Coronary artery (tissue), 2 donors: Measurements from ENCODE around the gene GPC2.

Experiments used
- DNase-seq: peaks from one replicate; pipeline ENCODE4 v3.0.0-alpha.2; 2017; ENCODE audit warnings: low spot score
- H3K27ac ChIP-seq, 2 donors: fragments of 200-600 bp; sonication (generic); one replicate each; pipeline ENCODE4 v1.5.1; 2016 to 2019
- H3K4me3 ChIP-seq: fragments of 200-600 bp; sonication (generic); 2 replicates; pipeline ENCODE4 v1.5.1; 2016; ENCODE audit warnings: mild to moderate bottlenecking, moderate library complexity
- TF ChIP-seq, protein P1 (sequence below): fragments of 200-600 bp; sonication (generic); IDR thresholded peaks from one replicate; pipeline ENCODE4 v1.5.1; 2019; ENCODE audit warnings: antibody characterized with exemption

GPC2 gene

DNA sequence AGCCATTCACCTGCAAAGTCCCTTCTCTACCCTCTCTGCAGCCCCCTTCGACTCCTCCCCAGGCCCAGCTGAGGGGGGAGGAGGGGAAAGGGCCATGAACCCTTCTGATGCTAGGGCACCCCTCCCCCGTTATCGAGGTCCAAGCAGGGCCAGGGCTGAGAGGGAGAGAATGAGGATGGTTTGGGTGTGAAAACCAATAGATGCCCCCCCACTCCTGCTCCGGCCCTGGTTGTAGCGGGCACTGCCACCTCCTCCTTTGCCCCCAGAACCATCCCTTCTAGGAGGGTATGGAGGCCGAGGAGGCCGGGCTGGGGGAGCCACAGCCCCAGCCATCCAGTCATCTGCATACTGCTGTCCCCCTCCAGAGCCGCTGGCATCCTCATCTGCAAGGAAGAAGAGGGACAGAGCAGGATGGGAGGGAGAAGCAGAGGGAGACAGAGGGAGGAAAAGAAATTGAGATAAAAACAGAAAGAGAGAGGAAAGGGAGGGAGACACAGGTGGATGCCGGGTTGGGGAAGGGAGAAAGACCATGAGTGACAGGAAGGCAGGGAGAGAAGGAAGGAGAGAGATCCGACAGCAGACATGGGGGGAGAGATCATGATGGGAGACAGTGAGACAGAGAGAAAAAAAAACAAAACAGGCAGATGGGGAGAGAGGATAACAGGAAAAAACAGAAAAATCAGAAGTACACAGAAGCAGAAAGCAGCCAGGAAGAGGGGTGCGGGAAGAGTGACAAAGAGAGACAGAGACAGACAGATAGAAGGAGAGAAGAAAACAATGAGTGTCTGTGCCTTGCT is 6.9 kb downstream of the GPC2 start:
- H3K4me3 ChIP-seq, result no peak overlapping the region
- TF ChIP-seq, protein P1, sequence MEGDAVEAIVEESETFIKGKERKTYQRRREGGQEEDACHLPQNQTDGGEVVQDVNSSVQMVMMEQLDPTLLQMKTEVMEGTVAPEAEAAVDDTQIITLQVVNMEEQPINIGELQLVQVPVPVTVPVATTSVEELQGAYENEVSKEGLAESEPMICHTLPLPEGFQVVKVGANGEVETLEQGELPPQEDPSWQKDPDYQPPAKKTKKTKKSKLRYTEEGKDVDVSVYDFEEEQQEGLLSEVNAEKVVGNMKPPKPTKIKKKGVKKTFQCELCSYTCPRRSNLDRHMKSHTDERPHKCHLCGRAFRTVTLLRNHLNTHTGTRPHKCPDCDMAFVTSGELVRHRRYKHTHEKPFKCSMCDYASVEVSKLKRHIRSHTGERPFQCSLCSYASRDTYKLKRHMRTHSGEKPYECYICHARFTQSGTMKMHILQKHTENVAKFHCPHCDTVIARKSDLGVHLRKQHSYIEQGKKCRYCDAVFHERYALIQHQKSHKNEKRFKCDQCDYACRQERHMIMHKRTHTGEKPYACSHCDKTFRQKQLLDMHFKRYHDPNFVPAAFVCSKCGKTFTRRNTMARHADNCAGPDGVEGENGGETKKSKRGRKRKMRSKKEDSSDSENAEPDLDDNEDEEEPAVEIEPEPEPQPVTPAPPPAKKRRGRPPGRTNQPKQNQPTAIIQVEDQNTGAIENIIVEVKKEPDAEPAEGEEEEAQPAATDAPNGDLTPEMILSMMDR, result no peak
- no peak overlapping the region for H3K27ac ChIP-seq
- no peak for DNase-seq

DNA sequence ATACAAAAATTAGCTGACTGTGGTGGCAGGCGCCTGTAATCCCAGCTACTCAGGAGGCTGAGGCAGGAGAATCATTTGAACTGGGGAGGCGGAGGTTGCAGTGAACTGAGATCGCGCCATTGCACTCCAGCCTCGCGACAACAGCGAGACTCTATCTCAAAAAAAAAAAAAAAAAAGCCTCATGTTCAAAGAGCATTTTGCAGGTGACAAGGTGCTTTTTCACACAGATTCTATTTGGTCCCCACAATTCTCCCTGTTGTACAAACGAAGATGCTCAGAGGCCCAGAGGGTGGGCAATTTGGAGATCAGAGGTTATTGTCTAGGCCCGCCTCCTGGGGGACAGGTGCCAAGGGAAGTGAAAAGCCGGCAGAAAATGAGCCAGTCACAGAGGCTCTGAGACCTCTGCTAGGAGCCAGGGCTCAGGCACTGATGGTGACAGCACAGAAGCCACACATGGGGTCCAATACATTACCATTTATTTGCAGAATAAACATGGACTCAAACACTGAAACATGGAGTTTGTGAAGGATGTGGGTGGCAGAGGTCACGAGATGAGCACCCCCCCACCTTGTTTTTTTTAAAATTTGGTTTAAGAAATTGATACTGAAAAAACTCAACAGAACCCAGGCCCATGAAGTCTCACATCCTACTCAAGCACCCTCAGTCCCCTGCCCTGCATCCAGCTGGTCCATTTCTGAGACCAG is 7.9 kb downstream of the GPC2 start:
- DNase-seq, result no peak
- H3K27ac ChIP-seq, result peak overlapping the region in 1 of 2 donors; percentile 81
- TF ChIP-seq, protein P1, result no peak
- peak overlapping the region; percentile 68 for H3K4me3 ChIP-seq

DNA sequence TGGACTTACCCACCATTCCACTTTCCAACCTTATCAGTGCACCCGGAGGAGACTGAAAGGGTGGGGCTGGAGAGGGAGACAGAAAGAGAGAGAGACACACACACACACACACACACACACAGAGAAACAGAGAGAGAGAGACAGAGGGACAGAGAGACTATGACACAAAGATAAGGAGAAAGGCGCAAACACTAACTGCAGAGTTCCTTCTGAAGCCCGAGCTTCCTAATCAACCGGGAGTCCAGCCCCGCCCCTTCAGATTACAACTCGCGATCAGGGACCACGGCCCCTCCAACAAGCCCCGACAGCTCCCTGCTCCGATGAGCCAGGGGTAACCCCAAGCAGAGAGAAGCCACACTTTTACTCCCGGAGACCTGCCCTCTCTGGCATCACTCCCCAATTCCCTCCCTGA is 9.3 kb downstream of the GPC2 start:
- H3K4me3 ChIP-seq, result peak overlapping the region; percentile 68
- no peak for DNase-seq

DNA sequence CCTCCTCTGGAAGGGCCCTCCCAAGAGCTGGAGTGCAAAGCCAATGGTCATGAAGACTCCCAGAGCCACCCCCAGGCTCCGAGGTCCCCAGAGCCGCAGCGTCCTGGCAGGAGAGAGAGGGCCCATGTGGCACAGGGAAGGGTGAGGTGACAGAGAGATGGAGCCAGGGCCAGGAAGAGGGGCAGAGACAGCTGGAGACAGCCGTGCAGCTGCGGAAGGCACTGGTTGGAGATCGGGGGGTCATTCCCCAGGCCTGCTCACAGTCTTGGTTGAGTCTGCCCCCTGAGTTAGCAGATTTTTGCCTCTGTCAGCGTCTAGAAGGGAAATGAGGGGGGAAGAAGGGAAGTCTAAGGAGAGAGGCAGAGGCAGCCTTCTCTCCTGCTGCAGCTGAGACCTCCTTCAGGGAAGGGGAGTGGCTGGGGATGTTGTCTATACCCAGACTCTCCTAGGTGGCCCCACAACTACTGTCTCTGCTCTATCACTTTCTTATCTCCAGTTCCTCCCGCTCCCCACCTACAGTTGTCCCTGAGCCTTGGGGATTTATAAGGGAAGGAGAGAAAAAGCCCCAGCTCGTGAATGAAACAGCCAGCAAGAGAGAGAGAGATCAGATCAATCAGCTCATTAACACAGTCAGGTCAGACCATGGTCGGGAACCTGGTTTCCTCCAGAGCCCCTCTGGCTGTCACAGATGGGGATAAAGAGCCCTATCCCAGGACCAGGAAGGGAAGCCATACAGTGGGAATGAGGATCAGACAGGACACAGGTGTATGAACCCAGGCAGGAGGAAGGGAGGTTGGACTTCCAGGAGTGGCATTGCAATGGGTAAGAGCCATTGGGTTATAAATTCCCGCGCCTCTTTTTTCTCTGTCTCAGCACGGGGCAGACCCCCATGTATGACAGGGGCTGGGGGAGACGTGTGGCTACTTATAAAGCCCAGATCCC is 9.9 kb downstream of the GPC2 start:
- peak overlapping the region in 1 of 2 donors; percentile 81 for H3K27ac ChIP-seq
- TF ChIP-seq, protein P1, result no peak
- H3K4me3 ChIP-seq, result peak overlapping the region; percentile 68
- no peak for DNase-seq

More for the DNA sequence above, 9.3 kb downstream of the GPC2 start:
- H3K27ac ChIP-seq, result peak overlapping the region; percentile 29 to 81
- TF ChIP-seq, protein P1, result no peak

DNA sequence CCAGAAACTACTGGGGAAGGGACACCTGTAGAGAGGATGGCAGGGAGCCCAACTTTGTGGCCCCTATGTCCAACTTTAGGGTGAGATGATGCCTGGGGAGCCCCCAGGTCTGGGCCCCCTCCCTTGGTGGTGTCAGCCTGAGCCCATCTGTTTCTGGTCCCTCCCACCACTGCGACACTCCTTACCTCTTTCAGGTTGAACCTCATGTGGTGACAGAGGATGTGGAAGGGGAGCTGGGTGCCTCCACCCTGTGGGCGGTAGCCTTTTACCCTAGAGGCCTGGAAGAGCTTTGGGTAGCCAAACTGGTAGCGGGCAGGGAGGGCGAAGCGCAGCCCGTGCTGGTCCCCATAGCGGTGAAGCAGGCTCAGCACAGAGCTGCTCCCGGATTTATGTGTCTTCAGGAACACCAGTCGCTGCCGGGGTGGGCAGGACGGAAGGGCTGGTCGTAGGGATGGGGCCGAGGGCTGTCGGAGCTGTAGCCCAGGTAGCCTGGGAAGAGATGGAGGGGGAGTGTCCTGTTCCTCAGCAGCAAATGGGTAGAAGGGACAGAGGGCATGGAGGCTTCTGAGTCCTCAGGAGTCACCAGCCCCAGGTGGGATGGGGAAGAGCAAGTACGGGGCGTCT is 10.8 kb downstream of the GPC2 start:
- no peak overlapping the region for H3K4me3 ChIP-seq
- TF ChIP-seq, protein P1, result no peak
- H3K27ac ChIP-seq, result no peak overlapping the region
- DNase-seq, result no peak

DNA sequence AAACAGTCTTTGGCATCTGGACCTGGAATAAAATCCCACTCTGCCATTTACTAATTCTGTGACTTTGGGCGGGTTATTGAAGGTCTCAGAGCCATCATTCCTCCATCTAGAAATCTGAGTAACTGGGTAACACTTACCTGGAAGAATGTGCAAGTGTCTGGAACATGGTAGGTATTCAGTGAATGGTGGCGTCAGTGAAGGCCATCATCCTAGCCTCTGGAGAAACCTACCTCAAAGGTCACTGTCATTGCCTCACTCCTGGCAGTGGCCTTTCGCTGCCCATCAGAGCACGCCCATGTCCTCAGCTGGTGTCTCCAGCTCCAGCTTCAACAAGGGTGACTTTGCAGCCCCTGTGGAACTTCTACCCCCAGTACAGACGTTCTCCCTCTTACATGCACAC is 13.3 kb downstream of the GPC2 start:
- Histone ChIP-seq H3K27ac (no peak overlapping the region), H3K4me3 (no peak overlapping the region)
- TF ChIP-seq, protein P1, result no peak
- DNase-seq, result no peak
